Bone marrow (tissue), 2 donors: ENCODE measurements around the gene KCNMA1.

Source experiments
- DNase-seq, 2 donors: peaks; one replicate each; lab custom pipeline; 2025; lab: John Stamatoyannopoulos, UW

KCNMA1 gene

GRCh38 chr10:77152256-77152655 is 485.4 kb downstream of the KCNMA1 start:
- DNase-seq: no peak

GRCh38 chr10:77151408-77151807 is 486.2 kb downstream of the KCNMA1 start:
- DNase-seq: no peak

DNA sequence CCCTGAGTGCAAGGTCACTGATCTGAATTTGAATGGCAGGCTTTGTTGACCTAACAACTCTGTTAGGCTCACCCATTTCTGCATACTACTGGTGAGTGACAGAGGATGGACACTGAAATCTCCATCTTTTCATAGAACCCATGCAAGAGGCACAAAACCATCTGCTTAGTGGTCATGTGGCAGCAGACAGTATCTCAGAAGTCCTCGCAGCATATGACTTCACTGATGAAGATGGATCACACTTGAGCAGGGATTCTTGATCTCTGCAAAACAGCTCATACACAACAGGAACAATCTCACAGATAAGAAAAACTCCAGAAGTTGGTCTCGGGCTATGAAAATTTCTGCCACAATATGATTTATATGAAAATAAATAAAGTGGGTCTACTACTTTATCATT is 487.9 kb downstream of the KCNMA1 start:
- no peak for DNase-seq

GRCh38 chr10:77149001-77149400 is 488.6 kb downstream of the KCNMA1 start:
- no peak for DNase-seq

DNA sequence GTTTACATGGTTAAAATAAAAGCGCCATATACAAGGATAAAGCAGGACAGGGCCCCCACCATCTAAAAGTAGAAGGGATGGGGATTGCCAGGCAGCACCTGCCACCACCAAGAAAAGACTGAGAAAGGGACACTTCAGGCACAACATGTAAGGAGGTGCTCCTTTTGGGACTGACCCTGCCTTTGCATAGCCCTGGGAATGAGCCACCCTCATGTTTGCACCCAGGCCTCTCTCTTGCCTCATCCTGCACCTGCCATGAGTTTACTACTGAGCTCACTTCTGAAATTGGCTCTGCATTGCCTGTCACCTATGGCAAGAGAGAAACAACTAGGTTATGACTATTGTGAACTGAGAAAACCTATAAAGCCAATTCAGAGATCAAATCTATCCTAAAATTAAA is 489.7 kb downstream of the KCNMA1 start:
- DNase-seq: no peak

DNA sequence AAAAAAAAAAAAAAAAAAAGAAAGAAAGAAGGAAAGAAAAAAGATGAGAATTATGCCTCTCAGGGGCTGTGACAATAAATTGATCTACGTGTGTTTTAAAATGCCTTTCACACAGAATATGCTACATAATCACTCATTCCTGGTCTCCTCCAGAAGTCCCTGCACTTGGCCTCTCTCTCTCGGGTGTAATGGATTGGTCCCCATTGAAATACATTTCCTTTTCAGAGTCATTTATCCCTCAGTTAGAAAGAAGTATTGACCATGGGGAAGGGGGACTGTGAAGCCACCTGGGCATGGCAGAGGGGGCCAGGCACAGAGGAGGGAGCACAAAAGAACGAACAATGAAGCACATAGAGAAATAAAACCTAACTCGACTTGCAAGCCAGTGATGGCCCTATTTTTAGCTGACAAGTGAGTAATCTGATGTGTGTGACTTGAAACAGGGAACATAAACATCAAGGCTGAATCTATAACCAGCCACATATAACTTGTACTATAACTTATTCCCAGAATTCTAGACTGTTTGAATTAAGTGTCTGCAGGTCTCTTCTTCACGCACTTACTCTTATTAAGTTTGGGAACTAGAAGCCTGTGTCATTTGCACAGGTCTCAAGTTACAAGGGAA is 490.8 kb downstream of the KCNMA1 start:
- DNase-seq: no peak

DNA sequence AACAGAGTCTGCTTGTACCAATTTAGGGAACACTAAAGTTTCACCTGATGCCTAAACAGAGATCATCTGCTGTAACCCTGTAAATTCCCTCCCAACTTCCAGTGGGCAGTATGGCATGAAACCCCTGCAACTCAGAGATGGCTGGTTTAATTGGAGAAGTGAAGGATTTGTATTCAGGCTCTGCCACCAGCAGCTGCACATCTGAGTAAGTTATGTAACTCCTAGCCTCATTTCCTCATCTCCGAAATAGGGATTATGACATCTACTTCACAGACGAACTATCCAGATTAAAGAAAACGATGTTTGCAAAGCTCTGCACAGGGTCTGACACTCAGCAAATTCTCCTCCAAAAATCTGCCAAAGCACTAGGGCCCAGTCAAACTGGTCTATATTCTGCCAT is 493.0 kb downstream of the KCNMA1 start:
- no peak for DNase-seq

DNA sequence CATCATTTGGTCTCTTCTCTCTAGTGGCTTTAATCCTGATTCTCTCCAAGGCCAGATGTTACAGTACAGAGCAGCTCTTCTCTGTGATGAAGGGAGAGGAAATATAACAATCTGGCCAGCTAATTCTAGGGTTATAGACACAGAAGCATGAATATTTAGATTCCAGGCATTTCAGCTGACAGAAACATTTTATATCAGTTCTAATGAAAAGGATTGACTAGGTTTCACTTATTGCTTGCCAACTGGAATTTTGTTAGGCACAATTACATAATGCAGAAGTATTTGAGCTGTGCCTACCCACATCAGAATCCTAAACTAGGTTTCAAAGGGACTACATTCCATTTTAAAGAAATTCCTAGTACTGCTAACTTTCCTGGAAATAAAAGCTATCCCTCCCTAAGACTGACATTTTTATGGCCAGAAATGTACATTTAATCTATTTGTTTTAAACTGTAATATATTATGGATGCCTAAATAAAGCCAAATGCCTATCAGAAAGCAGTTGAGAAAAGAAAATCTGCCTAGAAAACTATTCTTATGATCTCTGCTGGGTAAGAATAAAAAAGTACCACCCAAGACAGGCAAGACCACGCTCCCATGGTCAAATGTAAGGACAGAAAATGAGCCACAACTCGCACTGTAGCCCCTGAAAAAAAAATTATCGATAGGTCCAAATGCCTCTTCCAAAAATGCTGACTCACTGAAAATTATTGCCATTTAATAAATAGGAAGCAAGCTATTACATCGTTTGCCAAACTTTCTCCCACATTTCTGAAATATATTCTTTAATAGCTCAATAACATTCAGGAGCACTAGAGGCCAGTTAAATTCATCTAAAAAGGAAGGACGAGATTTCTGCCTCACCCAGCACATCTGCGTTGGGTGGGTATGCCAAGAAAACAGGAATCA is 498.1 kb downstream of the KCNMA1 start:
- DNase-seq: no peak

- DNase-seq: no peak
Observed at GRCh38 chr10:77138541-77138940, 499.1 kb downstream of the KCNMA1 start.

GRCh38 chr10:77135555-77135954 is 502.1 kb downstream of the KCNMA1 start:
- no peak for DNase-seq

GRCh38 chr10:77131214-77131613 is 506.4 kb downstream of the KCNMA1 start:
- no peak for DNase-seq

DNA sequence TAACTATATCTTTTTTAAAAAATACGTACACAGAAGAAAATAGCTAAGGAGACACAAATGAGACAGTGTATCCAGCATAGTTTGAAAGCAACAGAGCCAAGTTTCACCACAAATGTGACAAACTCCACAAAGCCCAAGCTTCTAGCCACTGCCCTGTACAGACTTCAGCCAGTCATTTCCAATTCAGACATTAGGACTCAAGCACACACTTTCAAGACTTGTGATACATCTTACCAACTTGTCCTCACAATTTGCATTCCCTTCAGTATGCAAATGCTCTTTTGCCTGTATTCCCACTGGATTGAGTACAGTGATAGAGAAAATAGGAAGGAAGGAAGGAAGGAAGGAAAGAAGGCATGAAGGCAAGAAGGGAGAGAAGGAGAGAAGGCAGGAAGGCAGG is 510.4 kb downstream of the KCNMA1 start:
- DNase-seq: no peak

GRCh38 chr10:77125231-77125630 is 512.4 kb downstream of the KCNMA1 start:
- DNase-seq: no peak

GRCh38 chr10:77123330-77123729 is 514.3 kb downstream of the KCNMA1 start:
- no peak for DNase-seq

- DNase-seq: no peak
Observed at GRCh38 chr10:77121829-77122228, 515.8 kb downstream of the KCNMA1 start.

- no peak for DNase-seq
Observed at GRCh38 chr10:77120666-77121376, 516.8 kb downstream of the KCNMA1 start.

GRCh38 chr10:77120012-77120411 is 517.6 kb downstream of the KCNMA1 start:
- no peak for DNase-seq

GRCh38 chr10:77118603-77119282 is 518.9 kb downstream of the KCNMA1 start:
- no peak for DNase-seq

GRCh38 chr10:77117501-77117900 is 520.1 kb downstream of the KCNMA1 start:
- DNase-seq: no peak

DNA sequence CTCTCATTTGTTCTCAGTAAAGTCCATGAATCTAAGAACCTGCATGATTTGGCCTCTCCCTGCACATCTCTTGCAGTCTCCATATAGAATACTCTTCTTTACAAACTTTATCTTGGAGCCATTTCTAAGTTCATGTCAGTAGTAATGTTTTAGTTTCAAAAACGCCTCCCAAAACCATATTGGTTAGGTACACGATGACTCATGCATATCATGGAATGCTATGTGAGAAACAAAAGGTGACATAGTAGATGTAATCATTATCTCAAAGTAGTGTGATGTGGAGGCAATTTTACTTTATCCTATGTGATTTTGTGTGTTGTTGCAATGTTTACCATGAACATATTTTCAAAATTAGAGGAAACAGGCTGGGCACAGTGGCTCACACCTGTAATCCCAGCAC is 520.7 kb downstream of the KCNMA1 start:
- DNase-seq: no peak

DNA sequence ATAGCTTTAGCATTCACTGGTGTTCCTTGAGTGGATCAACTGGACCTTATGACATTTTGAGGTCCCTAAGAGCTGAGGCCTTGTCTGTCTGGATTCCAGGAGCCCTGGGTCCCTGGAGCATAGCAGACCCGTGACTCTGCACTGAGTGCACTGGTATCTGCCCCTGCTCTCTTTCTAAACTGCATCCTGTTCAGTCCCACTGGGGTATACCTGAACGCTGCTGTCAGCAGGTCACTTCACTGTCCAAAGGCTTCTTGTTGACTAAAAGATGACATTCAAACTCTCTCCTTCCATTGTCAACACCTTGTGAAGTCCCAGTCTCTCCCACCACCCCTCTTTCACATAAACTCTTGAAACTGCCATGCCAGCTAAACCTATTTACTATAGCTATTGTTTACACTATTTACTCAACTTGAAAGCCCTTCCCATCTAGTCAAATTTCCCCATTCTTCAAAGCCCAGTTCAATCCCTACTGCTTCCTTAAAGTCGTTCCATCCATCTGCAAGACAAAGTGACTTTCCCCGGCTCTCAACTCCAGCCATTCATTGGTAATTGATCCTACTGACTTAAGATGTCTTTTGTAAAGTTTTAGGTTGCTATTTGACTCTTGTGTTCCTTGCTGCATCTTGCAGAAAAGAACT is 523.3 kb downstream of the KCNMA1 start:
- no peak for DNase-seq
